Endothelial cell of umbilical vein (primary cell): ENCODE measurements around the gene GAL3ST2. TPM values are rescaled to one million over a fixed set of nuclear protein-coding genes. Genes with fewer than 3 reads are reported as not detected.

Experiments
- BruUV-seq: library from RNA; stranded (reverse); fragments of 400-500 nt; replicated peaks from 2 replicates; lab custom pipeline; 2021; lab: Mats Ljungman, UMichigan
- CTCF ChIA-PET: fragments of 300-600, 350-600 bp; sonication (Branson Sonifier 250); formaldehyde crosslinking; loops from one replicate; lab custom pipeline; 2021; ENCODE audit warnings: antibody characterized with exemption, inconsistent platforms; lab: Charles Lee
- POLR2A ChIA-PET: fragments of 300-600, 350-600 bp; sonication (Branson Sonifier 250); formaldehyde crosslinking; loops from one replicate; lab custom pipeline; 2021; ENCODE audit warnings: antibody characterized with exemption, inconsistent platforms; lab: Charles Lee
- DNase-seq: peaks from one replicate; pipeline ENCODE4 v3.0.0-alpha.2; 2011; ENCODE audit warnings: low read depth, low spot score
- FAIRE-seq: peaks from 2 replicates; lab custom pipeline; 2011; peaks lifted over from hg19 to GRCh38; lab: Jason Lieb, UNC
- H2AFZ ChIP-seq: 2 replicates; pipeline ENCODE4 v1.6.0; 2012; ENCODE audit warnings: low read depth, low read length, control low read depth, inconsistent platforms
- H3K27ac ChIP-seq: 2 replicates; pipeline ENCODE4 v1.5.1; 2011; ENCODE audit warnings: low read depth, mild to moderate bottlenecking, control low read depth, low read length, moderate library complexity; ENCODE audit not compliant: insufficient read depth
- H3K27me3 ChIP-seq, 2 experiments: 2 replicates each; pipeline versions ENCODE4 v1.6.0 to v1.6.1; 2011; ENCODE audit warnings: low read length in 2 of 2, mixed read lengths in 1 of 2; ENCODE audit not compliant: control insufficient read depth in 2 of 2, insufficient read depth in 2 of 2
- H3K36me3 ChIP-seq, 2 experiments: 2 replicates in 1 of 2; 3 replicates in 1 of 2; pipeline ENCODE4 v1.5.1; 2011; ENCODE audit warnings: low read length in 2 of 2, mild to moderate bottlenecking in 1 of 2, moderate library complexity in 1 of 2; ENCODE audit not compliant: control insufficient read depth in 2 of 2, insufficient read depth in 2 of 2; ENCODE audit errors: extremely low read depth in 1 of 2
- H3K4me1 ChIP-seq: 3 replicates; pipeline ENCODE4 v1.5.1; 2011; ENCODE audit warnings: mild to moderate bottlenecking, low read length; ENCODE audit not compliant: control insufficient read depth, insufficient read depth; ENCODE audit errors: extremely low read depth
- H3K4me2 ChIP-seq: 2 replicates; pipeline ENCODE4 v1.6.1; 2011; ENCODE audit warnings: low read length, control low read depth, mixed read lengths; ENCODE audit not compliant: insufficient read depth
- H3K4me3 ChIP-seq, 3 experiments: fragments of 200-600 bp in 1 of 3; sonication (generic), shearing (Covaris generic) in 1 of 3; replicated peaks in 1 of 3; 2 replicates each; pipeline ENCODE4 v1.5.1; 2011 to 2016; ENCODE audit warnings: control low read depth in 3 of 3, low read length in 3 of 3, mild to moderate bottlenecking in 2 of 3, inconsistent platforms in 1 of 3, low read depth in 1 of 3, moderate library complexity in 1 of 3; ENCODE audit not compliant: insufficient read depth in 1 of 3
- H3K79me2 ChIP-seq: 2 replicates; pipeline ENCODE4 v1.6.0; 2012; ENCODE audit warnings: low read length, inconsistent platforms; ENCODE audit not compliant: control insufficient read depth, insufficient read depth
- H3K9ac ChIP-seq: replicated peaks from 2 replicates; pipeline ENCODE3; 2011; ENCODE audit warnings: low read length, control low read depth; ENCODE audit not compliant: insufficient read depth; ENCODE audit errors: extremely low read depth
- H3K9me1 ChIP-seq: replicated peaks from 3 replicates; pipeline ENCODE4 v1.6.0; 2011; ENCODE audit warnings: mild to moderate bottlenecking, low read length; ENCODE audit not compliant: control insufficient read depth, insufficient read depth; ENCODE audit errors: extremely low read depth
- H3K9me3 ChIP-seq: replicated peaks from 2 replicates; pipeline ENCODE4 v1.5.1; 2012; ENCODE audit warnings: low read length, inconsistent platforms; ENCODE audit not compliant: control insufficient read depth, insufficient read depth
- H4K20me1 ChIP-seq: replicated peaks from 2 replicates; pipeline ENCODE3; 2011; ENCODE audit warnings: mild to moderate bottlenecking, low read length; ENCODE audit not compliant: control insufficient read depth, insufficient read depth; ENCODE audit errors: extremely low read depth
- CTCF ChIP-seq, 2 donors: IDR thresholded peaks; 1 replicate in 1 of 2; 2 replicates in 1 of 2; pipeline ENCODE4 v1.5.1; 2011; ENCODE audit warnings: low read length in 2 of 2, mild to moderate bottlenecking in 2 of 2, moderate library complexity in 2 of 2, control low read depth in 1 of 2, inconsistent platforms in 1 of 2, low read depth in 1 of 2; ENCODE audit not compliant: insufficient read depth in 1 of 2; ENCODE audit errors: extremely low read depth in 1 of 2
- EZH2 ChIP-seq: IDR thresholded peaks from 2 replicates; pipeline ENCODE4 v1.6.1; 2012; ENCODE audit warnings: borderline replicate concordance, low read depth, mild to moderate bottlenecking, moderate library complexity, low read length, inconsistent platforms; ENCODE audit not compliant: severe bottlenecking
- FOS ChIP-seq: IDR thresholded peaks from 2 replicates; pipeline ENCODE4 v1.6.1; 2011; ENCODE audit warnings: mild to moderate bottlenecking, low read length, moderate library complexity, borderline replicate concordance; ENCODE audit not compliant: insufficient read depth
- GATA2 ChIP-seq: IDR thresholded peaks from 2 replicates; pipeline ENCODE4 v1.7.0; 2011; ENCODE audit warnings: low read depth, mild to moderate bottlenecking, moderate library complexity, mixed read lengths, low read length; ENCODE audit not compliant: insufficient read length, insufficient read depth
- JUN ChIP-seq: IDR thresholded peaks from 2 replicates; pipeline ENCODE4 v1.6.1; 2011; ENCODE audit warnings: borderline replicate concordance, low read depth; ENCODE audit not compliant: insufficient read length, insufficient read depth
- MAX ChIP-seq: IDR thresholded peaks from 2 replicates; pipeline ENCODE4 v1.6.1; 2011; ENCODE audit not compliant: insufficient read depth, insufficient read length
- MYC ChIP-seq: IDR thresholded peaks from one replicate; pipeline ENCODE4 v1.6.1; 2011; ENCODE audit warnings: mild to moderate bottlenecking, low read depth, low read length
- POLR2A ChIP-seq: IDR thresholded peaks from 2 replicates; pipeline ENCODE4 v1.6.1; 2012; ENCODE audit warnings: low read depth, mild to moderate bottlenecking, control low read depth, low read length
- POLR2AphosphoS5 ChIP-seq: IDR thresholded peaks from 2 replicates; pipeline ENCODE4 v1.6.1; 2012; ENCODE audit warnings: low read depth, mild to moderate bottlenecking, control low read depth, low read length, moderate library complexity; ENCODE audit not compliant: insufficient read depth
- dilution Hi-C: fragments of 300-500 bp; cut with MboI; formaldehyde crosslinking; loops from one replicate; pipeline ENCODE4 v1.15.0; 2019; ENCODE audit warnings: low sequenced_read_pairs; ENCODE audit not compliant: extremely low pct_ligation_motif_present
- intact Hi-C: fragments of 100-400 bp; cut with micrococcal nuclease; formaldehyde crosslinking; loops from one replicate; pipeline ENCODE4 v1.10.0; 2022
- polyA plus RNA-seq, 4 experiments: library from polyadenylated mRNA; depleted of rRNA in 3 of 4; stranded (reverse) in 3 of 4; unstranded in 1 of 4; fragments of >200 nt; gene quantifications; 2 replicates each; pipeline versions ENCODE4 v1.2.1 to v1.2.3, GENCODE V29; 2011 to 2012; ENCODE audit warnings: missing spikeins in 1 of 4
- total RNA-seq: library from RNA; stranded (reverse); gene quantifications from 2 replicates; pipeline ENCODE4 v1.2.3, GENCODE V29; 2021

The GAL3ST2 gene
- total and polyA plus RNA-seq, 2 donors (not counting 3 experiments of a cell fraction or from before 2014, with no cell fraction given), result not detected

- H3K27me3 ChIP-seq, result peaks cover 16 to 28% of the 10 kb centered on the region in 2 experiments
- dilution Hi-C loops, result no loop called here
- no peaks in the 10 kb centered on the region for H3K9me1 ChIP-seq
- H3K4me3 ChIP-seq, result no peak overlapping the region
- TF ChIP-seq GATA2 (no peak), POLR2AphosphoS5 (no peak), JUN (no peak), EZH2 (no peak), POLR2A (no peak), MYC (no peak), FOS (no peak), CTCF (IDR thresholded peaks at IDR 0.05; ENCODE audit: extremely low read depth in 1 of 2, insufficient read depth in 1 of 2, low read depth in 1 of 2, low read length in 2 of 2) (no peak), MAX (no peak)
- intact Hi-C loops, result no loop called here
- no peak overlapping the region for H3K4me2 ChIP-seq
- H3K79me2 ChIP-seq, result no peaks in the 10 kb centered on the region
- no TSS peak for BruUV-seq
- H2AFZ ChIP-seq, result no peak overlapping the region
- ChIA-PET POLR2A (interaction anchor here (0.6 to 0.7 kb wide), 2 partner anchors 18 to 61 kb away, joined by 3 read pairs; no protein-coding TSS in a partner anchor), CTCF (interaction anchor here (1.5 kb wide), 1 partner anchor 32 kb away, joined by 3 read pairs; no protein-coding TSS in a partner anchor)
- H3K9me3 ChIP-seq, result no peaks in the 10 kb centered on the region
- H3K9ac ChIP-seq, result no peak overlapping the region
- H4K20me1 ChIP-seq, result no peaks in the 10 kb centered on the region
- H3K27ac ChIP-seq, result no peak overlapping the region
- H3K36me3 ChIP-seq, result no peaks in the 10 kb centered on the region
- H3K4me1 ChIP-seq, result no peaks in the 10 kb centered on the region
- FAIRE-seq (no peak), DNase-seq (no peak)
These were observed 59.7 kb downstream of the GAL3ST2 start for GRCh38 chr2:241836292-241836691.
